Effector memory CD8-positive, alpha-beta T cell (primary cell): ENCODE data around the gene CIT.
"Not testable (repeated sequence)": the region's sequence is repeated elsewhere in the genome, so short reads cannot be mapped to it uniquely, and the experiment has no call there.

Experiments
- ATAC-seq: fragments of 150-1000 bp; cut with Tn5 transposase; replicated peaks from 2 replicates; pipeline ENCODE4 v1.10.0; 2021; ENCODE audit warnings: mild to moderate bottlenecking, moderate library complexity
- DNase-seq, 3 experiments: peaks; one replicate each; pipeline ENCODE4 v3.0.0; 2021
- H3K27ac Mint-ChIP-seq, 2 donors: one replicate each; pipeline ENCODE4 v1.8.0; 2022; ENCODE audit warnings: mild to moderate bottlenecking in 2 of 2, mixed read lengths in 2 of 2, moderate library complexity in 2 of 2
- H3K27me3 Mint-ChIP-seq, 2 donors: one replicate each; pipeline ENCODE4 v1.8.0; 2022; ENCODE audit warnings: mixed read lengths in 2 of 2
- H3K36me3 Mint-ChIP-seq: one replicate; pipeline ENCODE4 v1.8.0; 2022; ENCODE audit warnings: mild to moderate bottlenecking, moderate library complexity, mixed read lengths; ENCODE audit not compliant: insufficient read depth
- H3K4me1 Mint-ChIP-seq, 2 donors: one replicate each; pipeline ENCODE4 v1.8.0; 2022; ENCODE audit warnings: low read depth in 2 of 2, mixed read lengths in 2 of 2
- H3K4me3 Mint-ChIP-seq, 2 donors: one replicate each; pipeline ENCODE4 v1.8.0; 2022; ENCODE audit warnings: mild to moderate bottlenecking in 2 of 2, mixed read lengths in 2 of 2, moderate library complexity in 2 of 2
- H3K9me3 Mint-ChIP-seq, 2 donors: one replicate each; pipeline ENCODE4 v1.8.0; 2022; ENCODE audit warnings: mixed read lengths in 2 of 2
- total RNA-seq, 9 experiments: gene quantifications; one replicate each; lab custom pipeline; 2026; lab: John Stamatoyannopoulos, UW

The CIT gene
- total RNA-seq, result 0.91 to 8.5 (median 3.8) reads per million in 9 experiments

GRCh38 chr12:119876761-119877638, at the start of gene CIT:
CIT (minus strand) TSS chr12:119877320; CDS start chr12:119876168, 1,152 bp downstream.
- no peaks in the 10 kb centered on the region for H3K9me3 Mint-ChIP-seq
- peak within 1 kb of the TSS; percentile 47 to 90 for H3K27ac Mint-ChIP-seq
- peak; percentile 98 for ATAC-seq
- peak within 1 kb of the TSS; percentile 91 for H3K4me3 Mint-ChIP-seq
- DNase-seq, result peak; percentile 77 to 79 (median 78)
- H3K36me3 Mint-ChIP-seq, result no peaks in the 10 kb centered on the region
- H3K4me1 Mint-ChIP-seq, result peaks cover 16 to 17% of the 10 kb centered on the region in 2 donors
- H3K27me3 Mint-ChIP-seq, result peaks cover 0 to 15% of the 10 kb centered on the region in 2 donors

GRCh38 chr12:119925269-119925668, 48.1 kb upstream of the CIT start:
- Mint-ChIP-seq H3K4me1 (no peaks in the 10 kb centered on the region), H3K27ac (no peak overlapping the region), H3K9me3 (no peaks in the 10 kb centered on the region), H3K27me3 (peaks cover 0 to 12% of the 10 kb centered on the region in 2 donors), H3K4me3 (no peak overlapping the region), H3K36me3 (peaks cover 3% of the 10 kb centered on the region)
- no peak for ATAC-seq
- DNase-seq, result no peak

GRCh38 chr12:119920064-119920463, 42.9 kb upstream of the CIT start:
- Mint-ChIP-seq H3K4me3 (no peak overlapping the region), H3K4me1 (no peaks in the 10 kb centered on the region), H3K36me3 (no peaks in the 10 kb centered on the region), H3K27me3 (peaks cover 6 to 11% of the 10 kb centered on the region in 2 donors), H3K27ac (no peak overlapping the region), H3K9me3 (no peaks in the 10 kb centered on the region)
- DNase-seq (no peak), ATAC-seq (no peak)

- ATAC-seq, result no peak
- Mint-ChIP-seq H3K36me3 (no peaks in the 10 kb centered on the region), H3K9me3 (no peaks in the 10 kb centered on the region), H3K27me3 (peaks cover 0 to 6% of the 10 kb centered on the region in 2 donors), H3K4me3 (no peak overlapping the region), H3K27ac (no peak overlapping the region), H3K4me1 (no peaks in the 10 kb centered on the region)
- no peak for DNase-seq
Measured at GRCh38 chr12:119915894-119916510, 38.9 kb upstream of the CIT start.

GRCh38 chr12:119914666-119915065, 37.5 kb upstream of the CIT start:
- no peaks in the 10 kb centered on the region for H3K9me3 Mint-ChIP-seq
- ATAC-seq (no peak), DNase-seq (no peak)
- peaks cover 6 to 11% of the 10 kb centered on the region in 2 donors for H3K27me3 Mint-ChIP-seq
- no peaks in the 10 kb centered on the region for H3K4me1 Mint-ChIP-seq
- no peaks in the 10 kb centered on the region for H3K36me3 Mint-ChIP-seq
- no peak overlapping the region for H3K4me3 Mint-ChIP-seq
- H3K27ac Mint-ChIP-seq, result no peak overlapping the region

GRCh38 chr12:119913536-119914330, 36.6 kb upstream of the CIT start:
- ATAC-seq, result no peak
- H3K4me1 Mint-ChIP-seq, result no peaks in the 10 kb centered on the region
- no peak for DNase-seq
- peaks cover 6 to 17% of the 10 kb centered on the region in 2 donors for H3K27me3 Mint-ChIP-seq
- no peaks in the 10 kb centered on the region for H3K36me3 Mint-ChIP-seq
- H3K27ac Mint-ChIP-seq, result no peak overlapping the region
- H3K4me3 Mint-ChIP-seq, result no peak overlapping the region
- no peaks in the 10 kb centered on the region for H3K9me3 Mint-ChIP-seq

- Mint-ChIP-seq H3K9me3 (no peaks in the 10 kb centered on the region), H3K4me3 (no peak overlapping the region), H3K27ac (no peak overlapping the region), H3K27me3 (peaks cover 6 to 17% of the 10 kb centered on the region in 2 donors), H3K4me1 (no peaks in the 10 kb centered on the region), H3K36me3 (no peaks in the 10 kb centered on the region)
- DNase-seq (no peak), ATAC-seq (no peak)
Measured at GRCh38 chr12:119911182-119911581, 34.1 kb upstream of the CIT start.

GRCh38 chr12:119910586-119910985, 33.5 kb upstream of the CIT start:
- Mint-ChIP-seq H3K27me3 (peaks cover 2 to 17% of the 10 kb centered on the region in 2 donors), H3K36me3 (no peaks in the 10 kb centered on the region), H3K4me1 (no peaks in the 10 kb centered on the region), H3K4me3 (no peak overlapping the region), H3K27ac (no peak overlapping the region), H3K9me3 (no peaks in the 10 kb centered on the region)
- DNase-seq (no peak), ATAC-seq (no peak)

- Mint-ChIP-seq H3K4me3 (no peak overlapping the region), H3K4me1 (peaks cover 4% of the 10 kb centered on the region in 2 donors), H3K9me3 (no peaks in the 10 kb centered on the region), H3K27ac (no peak overlapping the region), H3K36me3 (no peaks in the 10 kb centered on the region), H3K27me3 (peaks cover 0 to 8% of the 10 kb centered on the region in 2 donors)
- DNase-seq (peak; percentile 56 to 76 (median 61)), ATAC-seq (peak; percentile 96)
Measured at GRCh38 chr12:119902084-119902509, 25.0 kb upstream of the CIT start.

GRCh38 chr12:119901670-119902069, 24.6 kb upstream of the CIT start:
- H3K27ac Mint-ChIP-seq, result no peak overlapping the region
- ATAC-seq, result no peak
- peaks cover 4% of the 10 kb centered on the region in 2 donors for H3K4me1 Mint-ChIP-seq
- no peaks in the 10 kb centered on the region for H3K36me3 Mint-ChIP-seq
- H3K27me3 Mint-ChIP-seq, result peaks cover 0 to 8% of the 10 kb centered on the region in 2 donors
- no peaks in the 10 kb centered on the region for H3K9me3 Mint-ChIP-seq
- DNase-seq, result no peak
- no peak overlapping the region for H3K4me3 Mint-ChIP-seq

- Mint-ChIP-seq H3K4me3 (no peak overlapping the region), H3K36me3 (no peaks in the 10 kb centered on the region), H3K27ac (no peak overlapping the region), H3K27me3 (peaks cover 14 to 26% of the 10 kb centered on the region in 2 donors), H3K4me1 (no peaks in the 10 kb centered on the region), H3K9me3 (no peaks in the 10 kb centered on the region)
- ATAC-seq (no peak), DNase-seq (no peak)
Measured at GRCh38 chr12:119894916-119895315, 17.8 kb upstream of the CIT start.

GRCh38 chr12:119892611-119893010, 15.5 kb upstream of the CIT start:
- not testable (repeated sequence) for H3K27ac Mint-ChIP-seq, H3K4me3 Mint-ChIP-seq, H3K9me3 Mint-ChIP-seq, DNase-seq, H3K4me1 Mint-ChIP-seq, ATAC-seq, H3K36me3 Mint-ChIP-seq
- H3K27me3 Mint-ChIP-seq, result peaks cover 23 to 40% of the 10 kb centered on the region in 2 donors

GRCh38 chr12:119885549-119885948, 8.4 kb upstream of the CIT start:
- DNase-seq (no peak), ATAC-seq (no peak)
- no peaks in the 10 kb centered on the region for H3K4me1 Mint-ChIP-seq
- H3K4me3 Mint-ChIP-seq, result no peak overlapping the region
- H3K27me3 Mint-ChIP-seq, result peaks cover 46 to 54% of the 10 kb centered on the region in 2 donors
- H3K27ac Mint-ChIP-seq, result no peak overlapping the region
- no peaks in the 10 kb centered on the region for H3K9me3 Mint-ChIP-seq
- H3K36me3 Mint-ChIP-seq, result no peaks in the 10 kb centered on the region
